ENCODE results near the gene RNASE12.
"Not testable (repeated sequence)": the region's sequence is repeated elsewhere in the genome, so short reads cannot be mapped to it uniquely, and the experiment has no call there.

The RNASE12 gene, protein sequence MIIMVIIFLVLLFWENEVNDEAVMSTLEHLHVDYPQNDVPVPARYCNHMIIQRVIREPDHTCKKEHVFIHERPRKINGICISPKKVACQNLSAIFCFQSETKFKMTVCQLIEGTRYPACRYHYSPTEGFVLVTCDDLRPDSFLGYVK

DNA sequence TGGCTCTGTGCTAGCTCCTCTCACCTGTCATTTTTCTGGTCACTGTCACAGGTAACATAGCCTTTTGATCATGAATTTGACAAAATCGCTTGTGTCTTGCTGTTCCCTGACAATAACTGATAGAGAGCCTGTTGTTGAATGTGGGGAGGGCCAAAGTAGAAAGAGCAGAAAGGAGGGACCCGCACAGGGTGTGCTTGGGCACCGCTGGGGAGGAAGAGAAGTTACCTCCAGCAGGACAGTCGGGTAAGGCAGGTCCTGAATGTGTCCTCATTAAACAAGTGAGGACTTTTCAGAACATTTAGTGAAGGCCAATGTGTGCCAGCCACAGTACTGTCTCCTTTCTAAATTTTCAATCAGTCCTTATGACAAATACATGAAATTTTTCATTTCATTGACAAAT, at the start of gene RNASE12:
Gene RNASE12 (minus strand): TSS at position 142 of the 400 bp plus-strand sequence. CDS start 653 bp downstream, outside the sequence.
- DNase-seq (ENCODE audit: low read depth): no peak

DNA sequence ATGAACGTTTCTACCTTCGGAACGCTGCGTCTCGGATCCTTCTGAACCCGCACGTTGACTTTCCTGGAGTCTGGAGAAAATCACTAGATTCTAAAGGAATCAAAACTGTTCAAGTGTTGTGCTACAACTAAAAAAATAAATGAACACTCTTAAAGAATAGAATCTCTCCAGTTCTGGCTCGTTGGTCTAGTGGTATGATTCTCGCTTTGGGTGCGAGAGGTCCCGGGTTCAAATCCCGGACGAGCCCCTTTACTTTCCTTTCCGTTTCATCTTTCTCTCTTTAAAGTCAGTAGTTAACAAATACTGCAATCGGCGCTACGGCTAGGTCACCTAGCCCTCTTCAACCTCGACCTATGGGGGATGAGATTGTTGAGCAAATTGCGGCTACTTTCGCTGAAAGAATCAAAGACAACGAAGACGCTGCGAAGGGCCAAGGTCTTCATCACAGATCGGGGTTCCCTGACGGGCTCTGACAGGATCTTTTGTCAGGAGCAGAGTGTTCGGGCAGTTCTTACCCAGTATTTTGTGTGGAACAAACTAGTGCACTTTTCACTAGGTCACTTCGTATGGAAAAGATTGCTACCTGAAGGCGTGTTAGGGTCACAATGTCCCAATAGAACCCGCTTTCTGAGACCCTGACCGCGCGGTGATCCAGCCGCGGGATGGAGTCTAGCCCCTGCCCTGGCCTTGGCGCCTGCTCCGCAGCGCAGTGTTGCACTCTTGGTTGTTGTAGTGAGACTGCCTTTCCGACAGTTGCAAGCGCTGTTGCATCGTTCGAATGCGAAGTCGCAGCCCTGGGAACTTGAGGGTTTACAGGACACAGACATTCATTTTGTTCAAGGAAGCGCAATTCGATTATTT, 41.9 kb upstream of the RNASE12 start:
- DNase-seq (ENCODE audit: low read depth): peak; percentile 36

DNA sequence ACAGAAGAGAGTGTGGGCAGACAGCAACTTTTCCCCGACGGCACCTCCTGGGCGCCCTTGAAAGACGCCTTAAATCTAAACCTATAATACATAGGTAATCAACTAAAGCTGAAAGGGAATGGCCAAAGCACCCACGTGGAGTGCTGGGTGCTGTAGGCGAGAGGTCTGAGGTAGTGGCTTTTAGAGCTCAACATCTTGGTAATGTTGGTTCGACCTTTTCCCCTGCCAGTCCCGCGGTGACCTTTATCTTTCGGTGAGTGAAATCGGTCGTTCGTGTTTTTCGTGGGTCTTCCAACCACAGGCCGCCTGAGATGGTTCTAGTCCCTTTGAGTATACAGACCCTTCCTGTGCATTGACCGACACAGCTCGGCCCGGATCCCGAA, 41.3 kb upstream of the RNASE12 start:
- DNase-seq (ENCODE audit: low read depth): no peak

- DNase-seq (ENCODE audit: low read depth): no peak
Observed at GRCh38 chr14:20631880-20632389, 40.8 kb upstream of the RNASE12 start.

DNA sequence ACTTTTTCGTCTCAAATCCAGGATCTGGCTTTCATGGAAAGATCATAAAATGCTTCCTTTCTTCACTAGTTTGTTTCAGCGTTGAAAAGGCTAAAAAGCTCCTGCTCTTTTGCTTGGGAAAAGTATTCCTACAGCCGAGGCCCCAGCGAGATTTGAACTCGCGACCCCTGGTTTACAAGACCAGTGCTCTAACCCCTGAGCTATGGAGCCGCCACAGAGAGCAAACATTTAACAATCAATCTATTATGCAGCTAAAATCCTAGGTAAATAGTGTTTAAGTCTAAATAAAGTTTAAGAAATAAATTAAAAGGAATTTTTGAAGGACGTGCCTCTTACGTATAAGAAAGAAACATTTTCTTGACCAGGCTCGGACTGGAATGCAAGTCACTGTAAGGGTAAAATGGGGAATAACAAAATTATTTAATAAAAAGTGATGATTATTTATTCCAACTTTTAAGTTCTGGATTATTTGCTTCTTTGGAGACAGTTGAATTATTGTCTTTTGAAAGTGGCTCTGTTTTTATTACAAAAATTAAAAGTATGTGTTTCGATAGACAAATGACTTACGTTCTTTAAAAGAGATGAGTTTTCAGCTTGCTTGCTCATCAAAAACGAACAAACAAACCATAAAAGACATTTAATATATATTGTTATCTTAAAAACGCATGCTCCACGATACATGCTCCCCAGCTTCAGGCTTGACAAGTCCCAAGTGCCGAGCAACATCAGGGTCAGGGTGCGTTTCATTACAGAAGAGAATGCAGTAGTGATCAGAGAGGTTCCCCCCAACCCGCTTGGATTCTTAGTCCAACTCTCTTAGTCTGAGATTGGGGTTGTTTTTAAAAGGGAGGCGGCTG, 40.1 kb upstream of the RNASE12 start:
- DNase-seq (ENCODE audit: low read depth): peak; percentile 41

DNA sequence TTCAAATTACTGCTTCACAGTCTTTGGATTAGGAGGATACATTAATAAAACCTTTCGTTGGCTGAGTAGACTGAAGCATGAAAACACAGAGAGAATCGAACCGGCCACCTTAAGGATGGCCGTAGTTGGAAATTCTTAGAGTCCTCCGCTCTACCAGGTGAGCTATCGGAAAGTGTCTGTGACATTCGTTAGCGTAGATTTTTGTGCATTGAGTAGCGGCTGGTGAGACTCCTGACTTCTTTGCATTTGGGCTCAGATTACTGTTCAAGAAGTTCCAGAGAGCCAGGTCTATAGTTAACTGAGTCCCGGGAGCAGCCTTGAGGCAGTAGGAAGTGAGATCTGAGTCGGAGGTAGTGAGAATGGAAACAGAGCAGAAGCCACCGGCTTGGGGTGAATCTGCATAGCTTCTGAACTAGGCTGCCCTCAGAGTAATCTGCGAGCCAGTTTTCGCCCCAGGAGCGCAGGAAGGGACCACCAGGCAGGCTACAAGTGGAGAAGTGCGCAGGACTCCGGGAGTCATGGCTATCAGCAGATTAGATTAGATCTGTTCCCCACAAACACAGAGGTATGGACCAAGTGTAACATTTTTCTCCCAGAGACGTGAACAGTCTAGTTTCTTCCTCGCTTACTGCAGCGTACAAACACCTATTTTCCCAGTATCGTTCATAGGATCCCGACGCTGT, 39.3 kb upstream of the RNASE12 start:
- no peak for DNase-seq (ENCODE audit: low read depth)

GRCh38 chr14:20628063-20628854, 37.1 kb upstream of the RNASE12 start:
- DNase-seq (ENCODE audit: low read depth): no peak

- no peak for DNase-seq (ENCODE audit: low read depth)
Observed at GRCh38 chr14:20627346-20628027, 36.3 kb upstream of the RNASE12 start.

DNA sequence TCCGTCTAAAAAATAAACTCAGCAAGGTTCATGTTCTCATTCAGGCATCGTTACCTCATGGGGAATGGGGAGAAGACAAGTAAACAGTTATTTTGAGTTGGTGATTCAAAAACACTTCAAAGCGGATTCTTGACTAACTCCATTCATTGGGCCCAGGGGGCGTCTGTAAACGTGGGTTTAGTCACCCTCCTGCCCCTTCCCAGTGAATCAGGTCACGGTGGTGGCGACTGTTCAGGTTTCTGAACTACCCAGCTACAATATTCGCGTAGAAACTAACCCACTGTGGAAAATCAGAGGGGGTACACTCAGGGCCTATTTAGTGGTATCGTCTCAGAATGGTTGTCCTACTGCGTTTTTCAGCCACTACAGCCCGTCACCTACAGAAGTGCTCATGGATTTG, 35.1 kb upstream of the RNASE12 start:
- no peak for DNase-seq (ENCODE audit: low read depth)

DNA sequence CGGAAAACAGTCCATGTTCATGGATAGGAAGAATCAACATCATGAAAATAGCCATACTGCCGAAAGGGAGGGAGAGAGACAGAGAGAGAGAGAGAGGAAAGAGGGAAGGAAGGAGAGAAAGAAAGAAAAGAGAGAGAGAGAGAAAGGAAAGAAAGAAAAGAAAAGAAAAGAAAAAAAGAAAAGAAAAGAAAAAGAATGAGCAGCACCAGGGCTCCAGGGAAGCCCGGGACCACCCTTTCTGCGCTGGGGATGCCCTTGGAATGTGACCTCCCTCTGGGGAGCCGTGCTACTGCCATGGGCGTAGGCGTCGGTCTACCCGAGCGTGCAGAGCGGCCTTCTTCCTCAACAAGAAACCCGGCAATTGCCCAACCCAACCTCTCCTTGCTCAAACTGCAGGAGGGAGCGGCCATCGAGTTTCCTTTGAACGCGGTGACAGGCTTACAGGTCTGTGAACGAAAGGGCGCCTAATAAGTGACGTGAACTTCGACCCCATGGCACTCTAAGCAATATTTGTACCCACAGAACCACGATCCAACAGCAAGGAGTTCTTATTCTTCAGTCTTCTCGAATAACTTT, 33.4 kb upstream of the RNASE12 start:
- no peak for DNase-seq (ENCODE audit: low read depth)

DNA sequence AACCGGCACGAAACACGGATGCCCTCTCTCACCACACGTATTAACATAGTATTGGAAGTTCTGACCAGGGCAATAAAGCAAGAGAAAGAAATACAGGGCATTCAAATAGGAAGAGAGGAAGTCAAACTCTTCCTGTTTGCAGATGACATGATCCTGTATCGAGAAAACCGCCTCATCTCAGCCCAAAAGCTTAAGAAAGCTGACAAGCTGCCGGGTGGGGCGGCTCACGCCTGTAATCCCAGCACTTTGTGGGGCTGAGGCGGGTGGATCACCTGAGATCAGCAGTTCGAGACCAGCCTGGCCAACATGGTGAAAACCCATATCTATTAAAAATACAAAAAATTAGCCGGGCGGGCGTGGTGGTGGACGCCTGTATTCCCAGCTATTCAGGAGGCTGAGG, 32.6 kb upstream of the RNASE12 start:
- DNase-seq (ENCODE audit: low read depth): no peak

GRCh38 chr14:20622816-20623291, 31.7 kb upstream of the RNASE12 start:
- DNase-seq (ENCODE audit: low read depth): no peak

DNA sequence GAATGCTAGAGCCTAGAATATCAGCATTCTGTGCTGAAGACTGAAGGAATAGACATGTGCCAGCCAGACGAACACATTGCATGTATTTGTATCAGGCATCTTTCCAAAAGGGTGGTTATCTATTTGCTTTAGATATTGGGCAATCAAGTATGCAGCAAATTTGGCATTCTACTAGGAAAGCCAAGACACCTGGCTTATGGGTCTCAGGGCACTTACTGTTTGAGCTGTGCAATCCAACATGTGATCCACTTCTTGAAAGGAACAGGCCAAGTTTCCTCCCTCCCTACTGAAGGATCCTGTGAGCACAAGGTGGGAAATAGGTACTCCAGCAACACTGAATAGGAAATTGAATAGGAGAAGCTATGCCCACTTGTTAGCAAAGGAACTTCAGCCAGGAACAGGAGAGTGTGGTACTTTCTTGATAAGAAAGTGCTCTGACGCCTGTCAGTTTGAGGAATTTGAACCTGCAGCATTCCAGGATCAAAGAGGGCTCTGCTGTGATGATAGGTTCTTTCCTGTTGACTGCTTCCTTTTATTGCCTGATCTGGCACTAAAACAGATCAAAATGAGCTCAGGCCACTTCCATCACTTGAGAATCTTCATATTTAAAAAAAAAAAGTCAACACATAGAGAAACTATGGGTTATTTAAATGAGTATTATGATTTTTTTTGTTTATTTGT, 29.8 kb upstream of the RNASE12 start:
- no peak for DNase-seq (ENCODE audit: low read depth)

GRCh38 chr14:20619688-20620087, 28.5 kb upstream of the RNASE12 start:
- DNase-seq (ENCODE audit: low read depth): not testable (repeated sequence)

- DNase-seq (ENCODE audit: low read depth): no peak
Observed at GRCh38 chr14:20618271-20618749, 27.1 kb upstream of the RNASE12 start.

DNA sequence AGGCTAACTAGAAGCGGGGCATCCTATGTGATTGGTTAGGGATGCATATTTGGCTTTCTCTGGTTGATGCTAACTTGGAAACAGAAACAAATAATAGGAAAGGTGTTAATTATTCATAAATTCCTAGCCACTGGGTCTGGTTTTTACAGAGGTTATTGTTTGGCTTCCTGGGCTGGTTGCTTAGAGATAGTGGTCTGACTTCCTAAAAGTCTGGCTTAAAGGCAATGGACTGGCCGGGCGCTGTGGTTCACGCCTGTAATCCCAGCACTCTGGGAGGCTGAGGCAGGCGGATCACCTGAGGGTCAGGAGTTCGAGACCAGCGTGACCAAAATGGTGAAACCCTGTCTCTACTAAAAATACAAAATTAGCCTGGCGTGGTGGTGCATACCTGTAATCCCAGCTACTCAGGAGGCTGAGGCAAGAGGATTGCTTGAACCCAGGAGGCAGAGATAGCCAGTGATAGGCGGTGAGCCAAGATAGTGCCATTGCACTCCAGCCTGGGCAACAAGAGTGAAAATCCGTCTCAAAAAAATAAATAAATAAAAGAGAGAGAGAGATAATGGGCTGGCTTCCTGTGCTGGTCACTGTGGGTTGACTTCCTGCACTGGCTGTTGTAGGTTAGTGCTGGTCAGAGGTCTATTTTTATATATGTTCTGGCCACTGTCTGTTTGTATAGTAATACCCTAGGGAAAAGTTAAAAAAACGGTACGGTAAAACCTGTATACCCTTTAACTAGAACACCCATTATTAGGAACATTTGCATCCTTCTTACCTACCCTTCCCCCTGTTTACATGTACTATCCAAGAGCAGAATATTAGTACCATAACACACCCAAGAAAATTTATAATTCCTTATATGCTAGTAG, 26.2 kb upstream of the RNASE12 start:
- no peak for DNase-seq (ENCODE audit: low read depth)

DNA sequence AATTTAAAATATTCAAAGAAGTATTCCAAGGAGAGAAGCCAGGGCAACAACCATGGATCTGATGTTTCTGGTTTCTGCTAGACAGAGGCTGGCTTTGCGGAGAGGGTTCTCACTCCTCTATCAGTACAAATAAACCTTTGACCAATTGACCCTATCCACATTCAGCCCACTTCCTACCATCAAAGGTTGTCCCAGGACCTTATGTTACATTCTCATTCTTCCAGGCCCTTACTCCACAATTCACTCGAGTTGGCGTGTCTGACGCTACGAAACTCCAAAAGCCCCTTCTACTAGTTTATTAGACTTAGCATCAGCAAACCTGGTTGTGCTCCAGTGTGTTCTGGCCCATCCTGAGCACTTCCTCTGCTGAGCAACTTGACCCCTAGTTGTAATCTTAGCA, 24.8 kb upstream of the RNASE12 start:
- no peak for DNase-seq (ENCODE audit: low read depth)
